HEK293T (cell line): ENCODE results near the gene ATP4B.
A peak's percentile ranks its signal among the peaks of the same experiment; 100 is the strongest.

Source experiments
- CTCF ChIA-PET: fragments of 350-600 bp; formaldehyde crosslinking; extraction: SDS; loops from one replicate; lab custom pipeline; 2021; ENCODE audit warnings: antibody characterized with exemption, inconsistent platforms; lab: Yijun Ruan, JAX
- POLR2A ChIA-PET: fragments of 350-600 bp; formaldehyde crosslinking; extraction: SDS; loops from one replicate; lab custom pipeline; 2020; ENCODE audit warnings: antibody characterized with exemption, inconsistent platforms; lab: Yijun Ruan, JAX
- DNase-seq: peaks from one replicate; pipeline ENCODE4 v3.0.0; 2012; ENCODE audit warnings: mixed read lengths; ENCODE audit errors: extremely low spot score
- ARNT ChIP-seq: fragments of 450-650 bp; IDR thresholded peaks from 2 replicates; pipeline ENCODE4 v1.6.1; 2017; ENCODE audit warnings: mild to moderate bottlenecking
- BHLHE40 ChIP-seq: fragments of 450-650 bp; IDR thresholded peaks from 2 replicates; pipeline ENCODE4 v1.6.1; 2016; ENCODE audit warnings: mild to moderate bottlenecking, moderate library complexity, borderline replicate concordance
- CTBP1 ChIP-seq: fragments of 450-650 bp; IDR thresholded peaks from 2 replicates; pipeline ENCODE4 v1.6.1; 2016; ENCODE audit warnings: borderline replicate concordance
- ELF4 ChIP-seq: fragments of 450-650 bp; IDR thresholded peaks from 2 replicates; pipeline ENCODE4 v1.6.1; 2017; ENCODE audit warnings: antibody characterized with exemption
- FOXA1 ChIP-seq: fragments of 450-650 bp; IDR thresholded peaks from 2 replicates; pipeline ENCODE4 v1.6.1; 2016; ENCODE audit warnings: mild to moderate bottlenecking
- FOXK2 ChIP-seq: fragments of 450-650 bp; IDR thresholded peaks from 2 replicates; pipeline ENCODE4 v1.6.1; 2016; ENCODE audit warnings: mild to moderate bottlenecking
- FOXM1 ChIP-seq: fragments of 450-650 bp; IDR thresholded peaks from 2 replicates; pipeline ENCODE4 v1.6.1; 2017; ENCODE audit warnings: mild to moderate bottlenecking, borderline replicate concordance
- HDGF ChIP-seq: fragments of 450-650 bp; IDR thresholded peaks from 2 replicates; pipeline ENCODE4 v1.6.1; 2017; ENCODE audit warnings: antibody characterized with exemption, borderline replicate concordance
- L3MBTL2 ChIP-seq: fragments of 450-650 bp; conservative IDR thresholded peaks from 2 replicates; pipeline ENCODE4 v1.6.1; 2016; ENCODE audit warnings: mild to moderate bottlenecking
- LEF1 ChIP-seq: fragments of 450-650 bp; IDR thresholded peaks from 2 replicates; pipeline ENCODE4 v1.6.1; 2017; ENCODE audit warnings: mild to moderate bottlenecking, borderline replicate concordance
- NFRKB ChIP-seq: fragments of 450-650 bp; IDR thresholded peaks from 2 replicates; pipeline ENCODE4 v1.6.1; 2016; ENCODE audit warnings: mild to moderate bottlenecking, moderate library complexity
- PKNOX1 ChIP-seq: fragments of 450-650 bp; IDR thresholded peaks from 2 replicates; pipeline ENCODE4 v1.6.1; 2016
- SP1 ChIP-seq: fragments of 450-650 bp; IDR thresholded peaks from 2 replicates; pipeline ENCODE4 v1.6.1; 2017
- SUZ12 ChIP-seq: fragments of 450-650 bp; IDR thresholded peaks from 2 replicates; pipeline ENCODE4 v1.6.1; 2016; ENCODE audit warnings: mild to moderate bottlenecking
- TARDBP ChIP-seq: fragments of 450-650 bp; IDR thresholded peaks from 2 replicates; pipeline ENCODE4 v1.6.1; 2016
- ZNF384 ChIP-seq: fragments of 450-650 bp; IDR thresholded peaks from 2 replicates; pipeline ENCODE4 v1.6.1; 2016

The ATP4B gene

GRCh38 chr13:113645329-113645728 is 12.7 kb downstream of the ATP4B start:
- CTCF ChIA-PET, result no interaction called here
- no peak for DNase-seq
- no peak for TF ChIP-seq ELF4
- no peak for TF ChIP-seq NFRKB
- no peak for TF ChIP-seq BHLHE40
- TF ChIP-seq PKNOX1, result no peak
- TF ChIP-seq LEF1, result no peak
- no peak for TF ChIP-seq HDGF
- peak; percentile 46 for TF ChIP-seq L3MBTL2
- POLR2A ChIA-PET, result no interaction called here

GRCh38 chr13:113644800-113645199 is 13.2 kb downstream of the ATP4B start:
- ChIA-PET CTCF (no interaction called here), POLR2A (no interaction called here)
- DNase-seq, result no peak
- TF ChIP-seq ELF4 (no peak), LEF1 (no peak), SUZ12 (no peak), ZNF384 (no peak), L3MBTL2 (no peak), CTBP1 (no peak), BHLHE40 (no peak), FOXK2 (no peak), TARDBP (no peak), PKNOX1 (no peak), SP1 (no peak), ARNT (no peak), FOXM1 (no peak), NFRKB (no peak), HDGF (no peak), FOXA1 (no peak)

- DNase-seq, result no peak
- POLR2A ChIA-PET, result no interaction called here
- TF ChIP-seq FOXA1, result no peak
- no peak for TF ChIP-seq L3MBTL2
- TF ChIP-seq ZNF384, result no peak
- TF ChIP-seq SP1, result no peak
- no peak for TF ChIP-seq CTBP1
- no peak for TF ChIP-seq PKNOX1
- no peak for TF ChIP-seq ELF4
- TF ChIP-seq TARDBP, result no peak
- no peak for TF ChIP-seq FOXM1
- no peak for TF ChIP-seq FOXK2
- TF ChIP-seq NFRKB, result no peak
- no peak for TF ChIP-seq ARNT
- no peak for TF ChIP-seq SUZ12
- TF ChIP-seq HDGF, result no peak
- no peak for TF ChIP-seq LEF1
- no peak for TF ChIP-seq BHLHE40
- CTCF ChIA-PET, result no interaction called here
These were observed 14.4 kb downstream of the ATP4B start for GRCh38 chr13:113643593-113643992.

- TF ChIP-seq ELF4 (no peak), FOXA1 (no peak), PKNOX1 (no peak), L3MBTL2 (peak; percentile 50), FOXK2 (no peak)
- no peak for DNase-seq
- ChIA-PET POLR2A (no interaction called here), CTCF (no interaction called here)
These were observed 15.4 kb downstream of the ATP4B start for GRCh38 chr13:113642563-113642962.

GRCh38 chr13:113641426-113641825 is 16.6 kb downstream of the ATP4B start:
- no peak for DNase-seq
- no peak for TF ChIP-seq FOXM1
- TF ChIP-seq ARNT, result no peak
- no peak for TF ChIP-seq BHLHE40
- no peak for TF ChIP-seq SUZ12
- TF ChIP-seq HDGF, result no peak
- POLR2A ChIA-PET, result no interaction called here
- CTCF ChIA-PET, result no interaction called here

GRCh38 chr13:113639616-113640262 is 18.3 kb downstream of the ATP4B start:
- DNase-seq, result no peak
- ChIA-PET CTCF (no interaction called here), POLR2A (no interaction called here)
- TF ChIP-seq LEF1 (no peak), HDGF (no peak), TARDBP (no peak), L3MBTL2 (no peak), SP1 (no peak)
